ENCODE results near the gene ODC1. TPM values are rescaled to one million over a fixed set of nuclear protein-coding genes. Genes with fewer than 3 reads are reported as not detected.

ODC1 gene
- total RNA-seq, 2 donors from 2014 or later = 104 to 123 TPM

DNA sequence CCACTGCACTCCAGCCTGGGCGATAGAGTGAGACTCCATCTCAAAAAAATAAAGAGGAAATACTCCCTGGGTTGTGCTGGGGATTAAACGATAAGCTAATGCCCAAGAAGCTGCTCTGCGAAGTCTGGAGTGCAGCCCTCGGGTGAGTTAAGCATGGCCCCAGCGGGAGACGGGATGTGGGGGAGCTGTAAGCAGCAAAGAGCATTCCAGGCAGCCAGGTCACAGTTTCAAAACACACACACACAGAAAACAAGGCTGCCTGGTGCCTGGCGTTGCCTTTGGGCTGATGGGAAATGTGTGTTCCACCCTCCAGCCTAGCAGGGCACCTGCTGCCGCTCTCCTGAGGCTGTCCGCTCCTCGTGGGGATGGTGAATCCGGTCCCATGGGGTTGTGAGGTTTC, 24.1 kb downstream of the ODC1 start:
- H3K36me3 ChIP-seq = no peaks in the 10 kb centered on the region
- no peak for ATAC-seq (ENCODE audit: insufficient number of reproducible peaks, low FRiP score, low read depth)
- no peak overlapping the region for H3K4me3 ChIP-seq

DNA sequence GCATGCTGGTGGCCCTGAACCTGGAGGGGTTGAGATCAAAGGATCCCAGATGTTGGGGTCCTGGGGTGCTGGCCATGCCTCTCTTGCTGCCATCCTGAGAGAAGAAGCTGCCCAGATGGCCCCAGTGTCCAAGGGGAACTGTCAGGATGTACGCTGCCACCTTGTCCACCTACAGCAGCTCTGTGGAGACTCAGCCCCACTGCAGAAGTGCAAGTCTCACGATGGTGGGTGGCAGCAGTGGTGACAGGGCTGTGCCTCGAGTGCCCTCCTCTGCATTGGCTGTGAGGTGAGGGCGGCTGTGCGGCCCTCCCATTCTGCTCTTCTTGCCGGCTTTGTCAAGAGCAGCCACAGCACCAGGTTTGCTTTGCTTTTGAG, 24.7 kb downstream of the ODC1 start:
- Histone ChIP-seq H3K4me3 (no peak overlapping the region), H3K36me3 (no peaks in the 10 kb centered on the region), H3K4me1 (ENCODE audit: control insufficient read depth in 1 of 2, low read depth in 2 of 2) (no peaks in the 10 kb centered on the region), H3K27ac (no peak overlapping the region), H3K27me3 (replicated peaks; ENCODE audit: insufficient read depth) (no peaks in the 10 kb centered on the region), H3K9me3 (no peaks in the 10 kb centered on the region)
- ATAC-seq (ENCODE audit: insufficient number of reproducible peaks, low FRiP score, low read depth) (no peak), DNase-seq (ENCODE audit: low spot score) (no peak)
- TF ChIP-seq, protein P1, sequence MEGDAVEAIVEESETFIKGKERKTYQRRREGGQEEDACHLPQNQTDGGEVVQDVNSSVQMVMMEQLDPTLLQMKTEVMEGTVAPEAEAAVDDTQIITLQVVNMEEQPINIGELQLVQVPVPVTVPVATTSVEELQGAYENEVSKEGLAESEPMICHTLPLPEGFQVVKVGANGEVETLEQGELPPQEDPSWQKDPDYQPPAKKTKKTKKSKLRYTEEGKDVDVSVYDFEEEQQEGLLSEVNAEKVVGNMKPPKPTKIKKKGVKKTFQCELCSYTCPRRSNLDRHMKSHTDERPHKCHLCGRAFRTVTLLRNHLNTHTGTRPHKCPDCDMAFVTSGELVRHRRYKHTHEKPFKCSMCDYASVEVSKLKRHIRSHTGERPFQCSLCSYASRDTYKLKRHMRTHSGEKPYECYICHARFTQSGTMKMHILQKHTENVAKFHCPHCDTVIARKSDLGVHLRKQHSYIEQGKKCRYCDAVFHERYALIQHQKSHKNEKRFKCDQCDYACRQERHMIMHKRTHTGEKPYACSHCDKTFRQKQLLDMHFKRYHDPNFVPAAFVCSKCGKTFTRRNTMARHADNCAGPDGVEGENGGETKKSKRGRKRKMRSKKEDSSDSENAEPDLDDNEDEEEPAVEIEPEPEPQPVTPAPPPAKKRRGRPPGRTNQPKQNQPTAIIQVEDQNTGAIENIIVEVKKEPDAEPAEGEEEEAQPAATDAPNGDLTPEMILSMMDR (IDR thresholded peaks at IDR 0.05) = no peak

More for the DNA sequence above, 24.1 kb downstream of the ODC1 start:
- no peak for DNase-seq (ENCODE audit: low spot score)
- no peaks in the 10 kb centered on the region for H3K4me1 ChIP-seq (ENCODE audit: control insufficient read depth in 1 of 2, low read depth in 2 of 2)
- H3K27me3 ChIP-seq (replicated peaks; ENCODE audit: insufficient read depth) = no peaks in the 10 kb centered on the region
- TF ChIP-seq, protein P1 (IDR thresholded peaks at IDR 0.05) = no peak
- no peaks in the 10 kb centered on the region for H3K9me3 ChIP-seq
- no peak overlapping the region for H3K27ac ChIP-seq

- TF ChIP-seq, protein P1 (IDR thresholded peaks at IDR 0.05) = no peak
- H3K36me3 ChIP-seq = no peaks in the 10 kb centered on the region
Observed at GRCh38 chr2:10422732-10423399, 25.3 kb downstream of the ODC1 start.

GRCh38 chr2:10422251-10422650, 25.9 kb downstream of the ODC1 start:
- Histone ChIP-seq H3K9me3 (no peaks in the 10 kb centered on the region), H3K36me3 (no peaks in the 10 kb centered on the region), H3K4me1 (ENCODE audit: control insufficient read depth in 1 of 2, low read depth in 2 of 2) (no peaks in the 10 kb centered on the region), H3K4me3 (no peak overlapping the region), H3K27ac (no peak overlapping the region), H3K27me3 (replicated peaks; ENCODE audit: insufficient read depth) (no peaks in the 10 kb centered on the region)
- TF ChIP-seq, protein P1 (IDR thresholded peaks at IDR 0.05) = no peak
- ATAC-seq (ENCODE audit: insufficient number of reproducible peaks, low FRiP score, low read depth) (no peak), DNase-seq (ENCODE audit: low spot score) (no peak)

More at GRCh38 chr2:10422732-10423399, 25.3 kb downstream of the ODC1 start:
- Histone ChIP-seq H3K27ac (no peak overlapping the region), H3K4me3 (no peak overlapping the region), H3K9me3 (no peaks in the 10 kb centered on the region), H3K27me3 (replicated peaks; ENCODE audit: insufficient read depth) (no peaks in the 10 kb centered on the region), H3K4me1 (ENCODE audit: control insufficient read depth in 1 of 2, low read depth in 2 of 2) (no peaks in the 10 kb centered on the region)
- DNase-seq (ENCODE audit: low spot score) = no peak
- ATAC-seq (ENCODE audit: insufficient number of reproducible peaks, low FRiP score, low read depth) = no peak

GRCh38 chr2:10419553-10420257, 28.4 kb downstream of the ODC1 start:
- no peaks in the 10 kb centered on the region for H3K27me3 ChIP-seq (replicated peaks; ENCODE audit: insufficient read depth)
- no peak overlapping the region for H3K4me3 ChIP-seq
- H3K27ac ChIP-seq = no peak overlapping the region
- H3K9me3 ChIP-seq = no peaks in the 10 kb centered on the region
- peaks cover 0 to 1% of the 10 kb centered on the region in 2 donors for H3K4me1 ChIP-seq (ENCODE audit: control insufficient read depth in 1 of 2, low read depth in 2 of 2)
- no peak for DNase-seq (ENCODE audit: low spot score)
- H3K36me3 ChIP-seq = no peaks in the 10 kb centered on the region
- ATAC-seq (ENCODE audit: insufficient number of reproducible peaks, low FRiP score, low read depth) = no peak
- TF ChIP-seq, protein P1 (IDR thresholded peaks at IDR 0.05) = no peak

Measured in thoracic aorta (tissue), 2 donors.